SH-SY5Y (cell line): ENCODE measurements around the gene CBFA2T3.

Experiments
- GATA2 ChIP-seq: IDR thresholded peaks from 2 replicates; pipeline ENCODE4 v1.6.1; 2011; ENCODE audit warnings: mild to moderate bottlenecking, low read depth, low read length
- GATA3 ChIP-seq: IDR thresholded peaks from 2 replicates; pipeline ENCODE4 v1.6.1; 2011; ENCODE audit warnings: low read depth, mild to moderate bottlenecking, low read length, moderate library complexity

- TF ChIP-seq GATA2 (no peak), GATA3 (no peak)
These were observed 37.6 kb upstream of the CBFA2T3 start for GRCh38 chr16:89014403-89015230.
